ENCODE measurements around the gene MAP3K7CL.
A peak's percentile ranks its signal among the peaks of the same experiment; 100 is the strongest.

MAP3K7CL gene

GRCh38 chr21:29195981-29196669 lies 65.7 kb downstream of the MAP3K7CL start:
- DNase-seq (ENCODE audit: low spot score): peak; percentile 80

GRCh38 chr21:29196670-29197191 lies 66.3 kb downstream of the MAP3K7CL start:
- DNase-seq (ENCODE audit: low spot score): no peak

GRCh38 chr21:29201186-29201585 lies 70.7 kb downstream of the MAP3K7CL start:
- DNase-seq (ENCODE audit: low spot score): no peak

- DNase-seq (ENCODE audit: low spot score): no peak
These were observed 74.6 kb downstream of the MAP3K7CL start for GRCh38 chr21:29205009-29205408.

- DNase-seq (ENCODE audit: low spot score): no peak
These were observed 75.5 kb downstream of the MAP3K7CL start for GRCh38 chr21:29205988-29206387.

GRCh38 chr21:29206445-29206844 lies 76.0 kb downstream of the MAP3K7CL start:
- DNase-seq (ENCODE audit: low spot score): no peak

- DNase-seq (ENCODE audit: low spot score): no peak
These were observed 76.8 kb downstream of the MAP3K7CL start for GRCh38 chr21:29207201-29207600.

GRCh38 chr21:29208044-29208681 lies 77.7 kb downstream of the MAP3K7CL start:
- DNase-seq (ENCODE audit: low spot score): no peak

GRCh38 chr21:29208682-29209059 lies 78.2 kb downstream of the MAP3K7CL start:
- DNase-seq (ENCODE audit: low spot score): peak; percentile 53

GRCh38 chr21:29209696-29210095 lies 79.3 kb downstream of the MAP3K7CL start:
- DNase-seq (ENCODE audit: low spot score): no peak

- no peak for DNase-seq (ENCODE audit: low spot score)
These were observed 80.8 kb downstream of the MAP3K7CL start for GRCh38 chr21:29211205-29211604.

- no peak for DNase-seq (ENCODE audit: low spot score)
These were observed 82.0 kb downstream of the MAP3K7CL start for GRCh38 chr21:29212446-29212845.

- DNase-seq (ENCODE audit: low spot score): no peak
These were observed 83.3 kb downstream of the MAP3K7CL start for GRCh38 chr21:29213513-29214385.

- no peak for DNase-seq (ENCODE audit: low spot score)
These were observed 85.3 kb downstream of the MAP3K7CL start for GRCh38 chr21:29215709-29216108.

- DNase-seq (ENCODE audit: low spot score): peak; percentile 74
These were observed 87.4 kb downstream of the MAP3K7CL start for GRCh38 chr21:29217818-29218291.

GRCh38 chr21:29218749-29219148 lies 88.3 kb downstream of the MAP3K7CL start:
- no peak for DNase-seq (ENCODE audit: low spot score)

GRCh38 chr21:29219165-29219770 lies 88.8 kb downstream of the MAP3K7CL start:
- DNase-seq (ENCODE audit: low spot score): no peak

GRCh38 chr21:29221253-29221744 lies 90.9 kb downstream of the MAP3K7CL start:
- DNase-seq (ENCODE audit: low spot score): no peak

- DNase-seq (ENCODE audit: low spot score): no peak
These were observed 93.6 kb downstream of the MAP3K7CL start for GRCh38 chr21:29224006-29224405.

Measured in AG20443 (cell line).